Measurements from ENCODE around the gene R3HDM4.
"Not testable (repeated sequence)": the region's sequence is repeated elsewhere in the genome, so short reads cannot be mapped to it uniquely, and the experiment has no call there.

The R3HDM4 gene

DNA sequence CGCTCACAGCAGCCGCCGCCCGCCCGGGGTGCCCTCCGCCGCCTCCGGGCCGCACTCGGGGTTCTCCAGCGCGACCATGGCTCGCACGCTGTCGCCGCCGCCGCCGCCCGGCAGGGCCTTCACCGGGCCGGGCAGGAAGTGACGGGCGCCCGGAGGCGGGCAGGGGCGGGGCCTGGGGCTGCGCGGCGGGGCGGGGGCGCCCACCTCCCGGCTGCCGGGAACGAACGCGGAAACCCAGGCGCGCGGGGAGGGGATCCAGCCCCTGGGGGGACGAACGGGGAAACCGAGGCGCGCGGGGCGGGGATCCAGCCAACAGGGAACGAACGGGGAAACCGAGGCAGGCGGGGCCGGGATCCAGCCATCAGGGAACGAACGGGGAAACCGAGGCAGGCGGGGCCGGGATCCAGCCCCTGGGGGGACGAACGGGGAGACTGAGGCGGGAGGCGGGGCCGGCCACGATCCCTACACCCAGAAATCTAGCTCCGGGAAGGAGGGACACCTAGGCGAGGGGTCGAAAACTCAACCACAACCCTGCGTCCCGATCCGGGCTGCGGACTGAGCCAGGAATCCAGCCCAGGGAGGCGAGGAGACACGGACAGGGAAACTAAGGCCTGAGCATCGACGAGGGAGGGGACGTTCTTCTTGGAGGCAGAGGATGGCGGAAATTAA is at the start of gene R3HDM4:
Gene R3HDM4 (minus strand): TSS at position 140 of the 669 bp plus-strand sequence. CDS start 62 bp downstream, at position 78.
- peak; percentile 87 to 90 for DNase-seq

GRCh38 chr19:961866-962620 is 49.0 kb upstream of the R3HDM4 start:
- no peak for DNase-seq

- no peak for DNase-seq
These were observed 47.6 kb upstream of the R3HDM4 start for GRCh38 chr19:960601-960938.

- DNase-seq: no peak
These were observed 47.0 kb upstream of the R3HDM4 start for GRCh38 chr19:960020-960419.

DNA sequence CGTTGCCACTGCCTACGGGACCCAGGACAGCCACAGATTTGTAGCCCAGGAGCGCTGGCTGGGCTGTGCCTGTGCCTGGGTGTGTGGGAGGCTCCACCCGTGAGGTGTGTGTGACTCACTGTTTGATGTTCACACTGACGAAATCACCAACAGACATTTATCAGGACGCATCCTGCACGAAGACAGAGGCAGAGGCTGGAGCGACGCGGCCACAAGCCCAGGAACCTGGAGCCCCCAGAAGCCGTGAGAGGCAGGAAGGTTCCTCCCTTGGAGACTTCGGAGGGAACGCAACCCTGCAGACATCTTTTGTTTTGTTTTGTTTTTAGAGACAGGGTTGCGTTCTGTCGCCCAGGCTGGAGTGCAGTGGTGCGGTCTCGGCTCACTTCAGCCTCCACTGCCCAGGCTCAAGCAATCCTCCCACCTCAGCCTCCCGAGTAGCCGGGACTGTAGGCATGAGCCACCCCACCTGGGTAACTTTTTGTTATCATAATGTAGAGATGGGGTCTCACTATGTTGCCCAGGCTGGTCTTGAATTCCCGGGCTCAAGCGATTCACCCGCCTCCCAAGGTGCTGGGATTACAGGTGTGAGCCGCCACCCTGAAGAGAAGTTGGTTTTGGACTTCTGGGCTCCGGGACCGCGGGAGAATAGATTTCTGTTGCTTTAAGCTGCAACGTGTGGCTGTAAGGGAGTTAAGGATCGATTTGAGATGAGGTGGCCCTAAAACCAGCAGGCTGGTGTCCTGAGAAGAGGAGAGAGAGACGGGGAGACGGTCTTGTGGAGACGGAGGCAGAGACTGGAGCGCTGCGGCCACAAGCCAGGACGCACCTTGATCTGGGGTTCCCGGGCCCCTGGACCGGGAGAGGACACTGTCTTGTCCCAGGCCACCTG is 46.2 kb upstream of the R3HDM4 start:
- peak; percentile 68 to 74 for DNase-seq

DNA sequence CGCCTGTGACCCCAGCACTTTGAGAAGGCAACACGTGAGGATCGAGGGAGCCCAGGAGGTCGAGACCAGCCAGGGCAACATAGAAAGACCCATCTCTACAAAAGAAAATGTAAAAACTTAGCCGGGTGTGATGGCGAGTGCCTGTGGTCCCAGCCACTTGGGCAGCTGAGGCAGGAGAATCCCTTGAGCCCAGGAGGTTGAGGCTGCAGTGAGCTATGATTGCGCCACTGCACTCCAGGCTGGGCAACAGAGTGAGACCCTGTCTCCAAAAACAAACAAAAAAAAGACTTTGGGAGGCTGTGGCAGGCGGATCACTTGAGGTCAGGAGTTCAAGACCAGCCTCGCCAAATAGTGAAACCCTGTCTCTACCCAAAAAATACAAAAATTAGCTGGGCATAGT is 44.6 kb upstream of the R3HDM4 start:
- not testable (repeated sequence) for DNase-seq

GRCh38 chr19:956766-957440 is 43.9 kb upstream of the R3HDM4 start:
- DNase-seq: no peak

GRCh38 chr19:955803-956765 is 43.1 kb upstream of the R3HDM4 start:
- no peak for DNase-seq

DNA sequence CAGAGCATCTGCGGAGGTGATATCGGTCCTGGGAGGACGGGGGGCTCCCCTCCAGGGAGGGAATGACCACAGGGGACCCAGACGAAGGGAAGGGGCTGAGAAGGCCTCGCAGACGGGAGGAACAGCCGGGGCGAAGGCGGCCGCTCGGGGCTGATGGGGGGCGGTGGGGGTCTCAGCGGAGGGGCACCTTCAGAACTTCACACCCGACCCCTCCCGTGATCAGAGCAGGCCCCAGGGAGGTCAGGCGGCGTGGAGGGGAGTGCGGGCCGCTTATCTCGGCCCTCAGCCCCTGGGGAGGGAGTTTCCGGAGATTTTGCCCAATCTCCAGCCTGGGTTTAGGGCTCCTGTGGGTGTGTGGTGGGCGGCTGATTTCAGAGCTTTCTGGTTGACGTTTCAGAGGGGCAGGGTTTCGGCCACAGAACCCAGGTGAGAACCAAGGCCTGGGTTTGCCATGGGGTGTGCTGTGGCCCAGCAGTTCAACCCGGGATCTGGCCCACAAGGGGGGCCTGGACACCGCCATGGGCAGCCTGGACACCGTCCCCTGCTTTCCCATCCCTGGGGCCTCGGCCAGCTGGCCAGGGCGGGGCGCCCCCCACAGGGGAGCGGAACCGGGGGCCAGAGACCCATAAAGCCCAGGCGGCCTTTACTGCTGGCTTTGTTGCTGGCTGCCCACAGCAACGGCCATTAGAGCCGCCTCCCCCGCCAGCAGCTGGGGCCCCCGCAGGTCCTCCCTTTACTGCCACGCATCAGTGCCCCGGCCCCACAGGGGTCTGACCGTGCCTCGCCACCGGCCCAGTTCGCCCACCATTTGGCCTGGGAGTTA is 41.9 kb upstream of the R3HDM4 start:
- DNase-seq: peak in 1 of 2 experiments; percentile 36

DNA sequence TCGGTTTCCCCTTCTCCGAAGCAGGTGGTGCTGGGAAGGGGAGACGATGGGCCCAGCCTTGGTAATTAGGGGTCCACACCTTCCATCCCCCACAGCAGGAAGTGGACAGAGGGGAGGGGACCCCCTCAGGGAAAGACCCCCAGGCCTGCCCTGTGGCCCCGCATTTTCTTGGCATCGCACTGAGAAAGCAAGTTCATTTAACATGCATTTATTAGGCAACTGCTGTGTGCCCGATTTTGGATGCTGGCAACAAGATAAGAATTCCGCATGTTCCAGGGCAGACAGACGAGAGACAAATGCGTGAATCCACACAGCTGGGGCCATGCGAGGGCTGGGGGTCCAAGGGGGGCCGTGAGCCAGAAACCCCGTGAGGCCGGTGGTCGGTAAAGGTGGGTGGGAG is 41.3 kb upstream of the R3HDM4 start:
- DNase-seq: no peak

GRCh38 chr19:953445-954271 is 40.6 kb upstream of the R3HDM4 start:
- DNase-seq: no peak

GRCh38 chr19:952680-953444 is 39.8 kb upstream of the R3HDM4 start:
- DNase-seq: no peak

DNA sequence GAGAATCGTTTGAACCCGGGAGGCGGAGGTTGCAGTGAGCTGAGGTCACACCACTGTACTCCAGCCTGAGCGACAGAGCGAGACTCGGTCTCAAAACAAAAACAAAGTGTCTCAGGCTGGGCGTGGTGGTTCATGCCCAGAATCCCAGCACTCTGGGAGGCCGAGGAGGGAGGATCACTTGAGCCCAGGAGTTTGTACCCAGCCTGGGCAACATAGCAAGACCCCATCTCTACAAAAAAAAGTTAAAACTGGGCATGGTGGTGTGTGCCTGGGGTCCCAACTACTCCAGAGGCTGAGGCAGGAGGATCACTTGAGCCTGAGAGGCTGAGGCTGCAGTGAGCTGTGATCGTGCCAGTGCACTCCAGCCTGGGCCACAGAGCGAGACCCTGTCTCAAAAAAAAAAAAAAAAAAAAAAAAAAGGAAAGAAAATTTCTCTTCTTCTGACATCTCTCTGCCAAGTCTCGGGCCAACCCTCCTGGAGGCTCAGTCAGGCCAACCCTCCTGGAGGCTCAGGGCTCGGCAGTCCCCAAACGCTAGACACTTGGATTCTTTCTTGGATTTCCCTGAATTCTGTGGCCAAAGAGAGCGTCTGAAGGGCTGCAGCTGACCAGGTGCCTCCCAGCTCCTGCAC is 39.1 kb upstream of the R3HDM4 start:
- no peak for DNase-seq

- DNase-seq: no peak
These were observed 37.5 kb upstream of the R3HDM4 start for GRCh38 chr19:950352-951066.

DNA sequence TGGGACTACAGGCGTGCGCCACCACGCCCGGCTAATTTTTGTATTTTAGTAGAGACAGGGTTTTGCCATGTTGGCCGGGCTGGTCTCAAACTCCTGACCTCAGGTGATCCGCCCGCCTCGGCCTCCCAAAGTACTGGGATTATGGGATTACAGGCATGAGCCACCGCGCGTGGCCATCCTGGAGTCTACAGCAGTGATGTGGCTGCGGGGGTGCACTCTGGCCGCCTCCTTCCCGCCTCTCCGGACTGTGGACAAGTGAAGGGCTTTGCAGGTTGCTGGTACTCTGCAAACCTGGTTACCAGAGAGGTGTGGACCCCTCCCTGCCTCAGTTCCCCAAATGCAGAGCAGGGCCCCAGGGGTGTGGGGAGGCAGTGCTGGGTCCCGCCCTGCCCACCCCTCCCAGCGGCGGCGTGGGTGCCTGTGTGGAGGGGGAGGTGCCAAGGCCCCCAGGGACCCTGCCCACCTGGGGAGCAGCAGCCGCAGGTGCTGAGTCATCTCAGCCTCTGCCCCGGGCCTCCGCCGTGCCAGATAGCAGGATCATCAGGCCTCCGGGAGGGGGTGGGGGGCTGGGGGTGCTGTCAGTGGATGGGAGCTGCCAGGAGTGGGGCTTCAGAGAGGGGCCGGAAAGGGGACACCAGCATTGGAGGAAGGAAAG is 36.0 kb upstream of the R3HDM4 start:
- no peak for DNase-seq

DNA sequence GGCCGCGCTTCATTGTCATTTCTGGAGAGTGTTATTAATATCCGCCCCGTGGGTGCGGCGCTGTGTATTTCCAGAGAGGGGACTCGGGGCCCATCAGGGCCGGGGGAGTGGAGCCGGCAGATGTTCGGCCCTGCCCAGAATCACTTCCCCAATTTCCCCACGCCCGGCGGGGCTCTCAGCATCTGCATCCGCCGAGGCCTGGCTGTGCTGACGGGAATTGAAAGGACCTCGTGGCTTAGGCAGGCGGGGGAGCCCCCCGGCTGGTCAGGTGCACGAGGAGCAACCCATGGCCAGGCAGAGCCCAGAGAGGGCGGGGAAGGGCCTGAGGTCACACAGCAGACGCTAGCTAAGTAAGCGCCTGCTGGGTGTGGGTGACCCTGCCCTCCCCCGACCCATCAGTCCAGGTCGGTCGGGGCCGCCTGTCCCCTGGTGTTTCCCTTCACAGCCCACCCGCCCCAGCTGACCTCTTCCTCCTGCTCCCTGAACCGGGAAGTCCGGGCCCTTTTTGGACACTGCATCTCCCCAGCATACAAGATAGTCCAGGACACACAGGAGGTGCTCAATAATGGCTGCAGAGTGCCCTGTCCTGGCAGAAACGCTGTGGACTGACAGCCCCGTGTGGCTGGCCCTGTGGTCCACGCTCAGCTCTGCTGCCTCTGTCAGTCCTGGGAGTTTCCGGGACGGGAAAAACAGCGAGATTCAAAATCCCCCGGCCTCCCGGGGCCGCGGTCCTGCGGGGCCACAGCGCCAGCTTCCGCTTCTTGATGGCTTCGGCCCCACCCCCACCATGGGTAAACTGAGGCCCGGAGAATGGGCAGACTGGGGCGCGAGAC is 34.9 kb upstream of the R3HDM4 start:
- no peak for DNase-seq

Measured in activated T-cell treated with anti-CD3 and anti-CD28 coated beads, Interleukin-2, amount 50 U/mL, for 48 hours (primary cell).